ENCODE results near the gene FOXP3.

The FOXP3 gene

DNA sequence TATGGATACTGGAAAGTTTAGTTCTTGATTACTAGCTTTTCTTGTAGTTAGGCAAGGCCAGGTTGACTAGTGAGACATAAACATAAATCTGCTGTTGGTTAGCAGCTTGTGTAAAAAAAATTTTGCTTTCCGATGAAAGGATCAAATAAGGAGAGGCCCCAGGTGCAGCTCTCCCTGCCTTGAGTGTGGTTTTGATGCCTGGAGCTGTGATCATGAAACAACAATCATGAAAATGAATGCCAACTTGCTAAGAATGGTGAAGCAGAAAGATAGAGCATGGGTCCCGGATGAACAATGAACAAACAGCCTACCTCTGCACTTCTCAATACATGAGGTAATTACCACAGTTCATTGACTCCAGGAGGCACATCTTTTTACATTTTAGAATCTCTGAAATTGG lies 50.1 kb downstream of the FOXP3 start:
- no peak for DNase-seq (ENCODE audit: low read depth)

DNA sequence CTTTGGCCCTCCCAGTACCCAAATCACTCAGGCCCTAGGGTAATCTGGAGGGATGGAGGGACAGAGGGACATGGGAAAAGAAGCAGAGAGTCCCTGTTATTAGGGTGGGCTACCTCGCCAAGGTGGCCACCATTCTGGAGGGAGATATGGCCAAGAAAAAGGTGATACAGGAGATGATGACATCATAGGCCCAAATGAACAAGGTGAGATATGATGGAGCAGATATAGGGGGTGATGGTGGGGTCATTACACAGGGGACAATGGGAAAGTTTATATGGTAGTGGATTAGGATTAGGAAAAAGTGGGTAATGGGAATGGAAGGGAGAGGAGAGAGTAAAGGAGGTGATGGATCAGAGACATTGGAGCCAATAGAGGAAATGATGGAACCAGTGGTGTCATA lies 51.6 kb downstream of the FOXP3 start:
- no peak for DNase-seq (ENCODE audit: low read depth)

DNA sequence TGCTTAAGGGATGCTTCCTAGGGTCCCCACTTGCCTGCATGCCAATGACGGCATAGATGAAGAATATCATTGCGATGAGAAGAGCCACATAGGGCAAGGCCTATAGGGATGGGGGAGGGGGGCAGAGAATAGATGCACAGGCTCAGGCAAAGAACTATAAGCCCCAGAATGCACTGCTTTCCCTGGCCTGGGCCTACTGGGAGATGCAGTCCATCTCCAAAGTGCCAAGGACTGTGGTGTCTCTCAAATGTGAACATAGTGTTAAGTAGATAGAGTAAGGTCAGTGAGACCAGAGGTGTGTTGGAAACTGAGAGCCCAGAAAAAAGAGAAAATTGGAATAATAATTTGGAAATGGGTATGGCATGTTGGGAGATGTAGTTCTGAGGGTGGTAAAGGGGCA lies 52.3 kb downstream of the FOXP3 start:
- DNase-seq (ENCODE audit: low read depth) = no peak

DNA sequence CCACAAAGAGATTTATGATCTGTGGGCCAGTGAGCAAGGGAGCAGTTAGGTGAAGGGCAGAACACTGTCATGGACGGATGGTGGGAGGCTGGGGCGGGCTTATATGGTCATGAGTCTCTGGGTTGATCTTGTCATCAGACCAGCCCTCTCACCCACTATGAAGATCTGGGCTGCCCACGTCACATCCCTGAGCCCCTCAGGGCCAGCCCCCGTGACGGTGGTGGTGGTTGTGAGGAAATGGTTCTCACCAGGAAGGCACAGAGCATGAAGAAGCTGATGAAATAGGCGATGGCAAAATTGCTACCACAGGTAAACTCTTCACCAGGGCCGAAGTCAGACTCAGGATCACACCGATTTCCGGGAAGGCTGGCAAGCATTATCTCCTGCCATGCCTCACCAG lies 53.4 kb downstream of the FOXP3 start:
- DNase-seq (ENCODE audit: low read depth) = no peak

DNA sequence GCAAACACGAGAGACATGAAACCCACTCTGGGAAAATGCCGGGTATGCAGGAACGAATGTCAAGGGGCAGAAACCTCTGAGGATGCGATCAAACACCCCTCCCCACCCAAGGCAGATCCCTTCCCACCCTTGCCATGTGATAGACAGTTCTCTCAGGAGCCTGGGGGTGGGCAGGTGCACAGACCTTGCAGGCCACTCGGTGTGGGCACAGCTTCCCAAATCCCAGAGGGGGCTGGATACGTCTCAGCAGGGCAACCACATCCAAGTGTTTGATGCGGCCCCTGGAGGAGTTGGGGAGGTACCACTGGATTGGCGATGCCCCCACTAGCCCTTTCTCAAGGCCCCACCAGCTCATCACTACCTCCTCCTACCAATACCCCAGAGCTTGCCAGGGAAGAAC lies 54.1 kb downstream of the FOXP3 start:
- DNase-seq (ENCODE audit: low read depth) = no peak

DNA sequence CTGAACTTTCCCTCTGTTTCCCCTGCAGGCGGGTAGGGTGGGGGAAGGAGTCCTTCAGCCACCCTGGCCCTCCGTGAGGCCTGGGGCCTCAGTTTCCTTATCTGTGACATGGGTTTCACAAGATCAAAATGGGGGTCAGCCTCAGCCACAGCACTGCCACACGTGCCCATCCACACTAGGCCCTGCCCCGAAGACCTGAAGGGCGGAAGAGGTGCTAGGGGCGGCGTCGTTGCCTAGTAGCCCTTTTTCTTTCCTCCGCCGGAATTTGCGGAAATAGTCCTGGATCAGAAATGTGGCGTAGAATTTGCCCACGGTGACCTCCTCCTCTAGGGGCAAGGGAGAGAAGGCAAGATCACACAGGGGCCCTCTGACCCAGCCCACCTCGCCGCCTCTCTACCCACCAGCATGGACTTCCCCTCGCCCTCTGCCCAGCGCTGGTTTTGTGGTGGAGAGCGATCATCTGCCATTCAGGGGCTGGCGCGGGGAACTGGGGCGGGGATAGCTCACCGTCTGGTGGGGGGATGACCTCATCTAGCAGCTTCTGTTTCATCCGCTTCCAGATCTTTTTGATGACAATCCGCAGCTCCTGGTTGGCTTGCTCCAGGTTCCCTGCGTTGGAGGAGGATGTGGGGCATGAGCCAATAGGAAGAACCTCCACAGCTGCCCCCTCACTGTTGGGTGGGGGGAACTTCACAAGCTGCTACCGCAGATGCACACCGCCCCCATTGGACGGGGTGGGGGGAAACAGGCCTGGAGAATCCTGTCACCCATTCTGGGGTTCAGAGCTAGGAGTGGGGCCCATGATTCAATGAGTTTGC lies 54.9 kb downstream of the FOXP3 start:
- DNase-seq (ENCODE audit: low read depth) = no peak

DNA sequence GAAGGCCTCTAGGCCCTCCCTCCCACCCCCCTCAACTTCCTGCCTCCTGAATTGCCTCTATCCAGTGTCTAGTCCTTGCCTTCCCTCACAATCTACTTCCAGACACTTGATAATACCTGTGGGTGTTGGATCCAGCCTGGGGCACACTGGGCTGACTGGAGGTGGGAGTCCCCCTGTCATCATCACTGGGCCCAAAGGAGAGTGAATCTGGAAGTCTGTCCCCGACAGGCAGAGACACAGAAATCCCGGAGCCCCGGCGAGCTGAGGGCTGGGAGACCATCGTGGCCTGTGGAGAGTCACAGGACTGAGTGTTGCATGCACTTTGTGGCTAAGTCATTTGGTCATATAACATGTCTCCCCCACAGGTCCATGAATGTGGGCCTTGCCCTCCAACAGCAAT lies 56.1 kb downstream of the FOXP3 start:
- DNase-seq (ENCODE audit: low read depth) = no peak

DNA sequence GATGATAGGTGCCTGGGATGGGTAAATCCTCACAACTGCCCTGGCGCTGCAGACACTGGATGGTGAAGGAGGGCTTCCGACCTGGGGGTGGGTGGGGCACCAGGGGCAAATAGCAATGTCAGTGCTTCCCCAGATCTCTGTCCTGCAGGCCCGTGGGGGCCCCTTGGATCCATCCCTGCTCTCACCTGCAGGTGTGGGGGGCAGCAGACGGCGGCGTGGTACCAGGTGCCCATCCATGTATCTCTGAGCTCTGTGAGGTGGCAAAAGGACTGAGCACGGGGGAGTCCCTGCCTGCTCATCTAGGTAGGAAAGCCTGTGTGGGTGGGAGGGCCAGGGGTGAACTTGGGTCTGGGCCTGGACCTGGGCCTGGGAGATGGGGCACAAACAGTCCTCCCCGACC lies 58.0 kb downstream of the FOXP3 start:
- no peak for DNase-seq (ENCODE audit: low read depth)

DNA sequence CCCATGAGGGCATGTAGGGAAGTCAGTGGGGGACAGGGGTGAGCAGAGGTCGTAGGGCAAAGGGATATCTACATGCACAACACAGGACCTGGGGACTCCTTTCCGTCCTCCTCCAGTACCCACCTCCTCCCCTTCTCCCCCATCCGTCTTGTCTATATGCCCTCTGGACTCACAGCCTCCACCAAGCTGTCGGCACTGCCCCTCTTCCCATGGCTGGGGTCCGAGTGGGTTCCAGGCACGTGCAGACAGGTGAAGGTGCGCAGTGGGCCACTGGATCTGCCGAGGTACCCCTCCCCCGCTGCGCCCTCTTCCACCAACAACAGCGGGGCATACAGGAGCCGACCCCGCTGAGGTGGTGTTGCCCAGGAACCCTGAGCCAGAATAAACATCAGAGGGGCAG lies 59.1 kb downstream of the FOXP3 start:
- DNase-seq (ENCODE audit: low read depth) = no peak

DNA sequence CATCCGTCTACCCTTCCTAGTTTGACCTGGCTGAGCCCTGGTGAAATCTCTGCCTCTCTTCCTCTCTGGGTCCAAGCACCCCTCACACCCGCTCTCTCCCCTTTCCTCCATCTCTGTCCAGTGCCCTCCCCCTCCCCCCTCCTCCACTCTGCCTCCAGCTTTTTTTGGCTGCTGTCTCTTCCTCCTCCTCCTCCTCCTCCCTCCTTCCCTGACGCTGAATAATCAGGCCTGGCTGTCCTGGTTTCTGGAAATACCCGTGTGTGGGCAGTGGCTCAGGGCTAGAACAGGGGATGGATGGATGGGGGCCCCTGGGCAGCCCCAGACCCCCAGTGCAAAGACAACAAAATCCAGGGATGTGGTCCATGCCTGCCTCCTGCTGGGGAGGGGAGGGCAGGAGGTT lies 59.8 kb downstream of the FOXP3 start:
- DNase-seq (ENCODE audit: low read depth) = no peak

DNA sequence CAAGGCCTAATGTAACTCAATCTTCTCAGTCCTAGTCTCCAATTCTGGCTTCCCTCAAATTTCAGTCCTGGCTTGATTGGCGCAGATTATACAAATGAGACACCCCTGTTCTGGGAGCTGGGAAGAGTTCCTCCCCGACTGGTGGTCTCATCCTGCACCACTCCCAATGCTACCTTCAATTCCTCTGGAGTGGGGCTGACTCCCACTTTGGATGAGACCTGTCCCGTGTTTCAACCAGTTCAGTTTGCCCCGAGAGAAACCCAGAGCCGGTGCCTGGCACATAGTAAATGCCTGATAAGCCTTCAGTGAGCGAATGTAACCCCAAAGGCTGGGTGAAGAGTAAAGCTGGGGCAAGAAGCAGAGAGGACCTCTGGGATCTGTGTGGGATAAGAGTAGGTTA lies 60.5 kb downstream of the FOXP3 start:
- DNase-seq (ENCODE audit: low read depth) = no peak

DNA sequence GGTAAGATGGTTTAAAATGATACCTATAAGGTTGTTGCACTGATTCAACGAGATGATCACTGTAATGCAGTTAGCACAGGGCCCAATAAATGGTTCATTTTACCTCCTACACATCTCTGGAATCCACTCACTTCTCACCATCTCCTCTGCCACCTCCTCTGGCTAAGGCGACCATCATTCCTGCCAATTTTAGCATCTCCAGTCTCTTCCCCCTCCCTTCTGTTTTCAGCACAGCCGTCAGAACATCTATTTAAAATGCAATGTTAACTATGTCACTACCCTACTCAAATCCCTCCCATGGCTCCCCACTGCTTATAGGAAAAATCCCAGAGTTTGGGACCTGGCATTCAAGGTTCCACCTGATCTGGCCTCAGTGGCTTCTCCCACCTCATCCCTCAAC lies 61.0 kb downstream of the FOXP3 start:
- DNase-seq (ENCODE audit: low read depth) = no peak

DNA sequence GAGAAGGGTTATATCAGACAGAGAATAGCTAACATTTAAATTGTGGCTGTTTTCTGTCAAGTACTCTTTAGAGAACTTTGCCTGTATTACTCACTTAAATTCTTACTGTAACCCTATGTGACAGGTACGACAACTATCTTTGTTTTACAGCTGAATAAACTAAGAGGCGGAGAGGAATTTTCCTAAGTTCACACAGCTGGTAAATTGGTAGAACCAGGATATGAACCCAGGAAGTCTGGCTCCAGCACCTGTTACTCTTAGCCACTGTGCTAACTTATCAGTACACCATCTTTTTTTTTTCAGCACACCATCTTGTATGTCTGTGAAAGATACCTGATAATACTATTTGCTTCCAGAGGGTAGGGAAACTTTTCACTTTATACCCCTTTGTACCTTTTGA lies 62.5 kb downstream of the FOXP3 start:
- no peak for DNase-seq (ENCODE audit: low read depth)

All from stromal cell of bone marrow (primary cell).